IMR-90 (cell line): ENCODE results near the gene LYRM4. TPM values are rescaled to one million over a fixed set of nuclear protein-coding genes. Genes with fewer than 3 reads are reported as not detected.

Source experiments
- ATAC-seq: fragments of 200-7000 bp; cut with Tn5 transposase; 2 replicates; pipeline ENCODE4 v1.9.1; 2020; ENCODE audit warnings: low read depth, mild to moderate bottlenecking, moderate library complexity
- BruUV-seq: library from RNA; stranded (reverse); fragments of 400-500 nt; replicated peaks from 2 replicates; lab custom pipeline; 2021; lab: Mats Ljungman, UMichigan
- CTCF ChIA-PET: fragments of 300-600 bp; formaldehyde crosslinking; extraction: SDS; loops from one replicate; lab custom pipeline; 2021; ENCODE audit warnings: antibody characterized with exemption; lab: Yijun Ruan, JAX
- POLR2A ChIA-PET: fragments of 300-600 bp; sonication (Branson Sonifier 250); formaldehyde crosslinking; loops from one replicate; lab custom pipeline; 2022; ENCODE audit warnings: antibody characterized with exemption; ENCODE audit not compliant: unreplicated experiment; lab: Charles Lee
- DNase-seq: peaks from one replicate; pipeline ENCODE4 v3.0.0; 2013
- H2AFZ ChIP-seq: replicated peaks from 2 replicates; pipeline ENCODE3; 2013; ENCODE audit warnings: low read length, mild to moderate bottlenecking; ENCODE audit not compliant: poor library complexity
- H2AK5ac ChIP-seq: 2 replicates; pipeline ENCODE4 v1.6.1; 2013; ENCODE audit warnings: low read depth, low read length, inconsistent platforms
- H2AK9ac ChIP-seq: replicated peaks from 2 replicates; pipeline ENCODE3; 2013; ENCODE audit warnings: mild to moderate bottlenecking, low read depth, low read length, moderate library complexity; ENCODE audit not compliant: poor library complexity
- H2BK120ac ChIP-seq: 2 replicates; pipeline ENCODE4 v1.6.1; 2013; ENCODE audit warnings: low read depth, low read length, inconsistent platforms
- H2BK15ac ChIP-seq: 3 replicates; pipeline ENCODE4 v1.6.1; 2013; ENCODE audit warnings: low read depth, low read length, inconsistent platforms
- H2BK20ac ChIP-seq: 2 replicates; pipeline ENCODE4 v1.6.1; 2013; ENCODE audit warnings: low read depth, mild to moderate bottlenecking, inconsistent platforms, low read length, moderate library complexity
- H2BK5ac ChIP-seq: 2 replicates; pipeline ENCODE4 v1.6.1; 2013; ENCODE audit warnings: mild to moderate bottlenecking, low read depth, low read length, inconsistent platforms; ENCODE audit not compliant: poor library complexity, severe bottlenecking
- H3K14ac ChIP-seq: replicated peaks from 2 replicates; pipeline ENCODE4 v1.6.1; 2013; ENCODE audit warnings: low read depth, low read length, inconsistent platforms
- H3K18ac ChIP-seq: 2 replicates; pipeline ENCODE4 v1.6.1; 2013; ENCODE audit warnings: low read depth, low read length, control low read depth
- H3K23ac ChIP-seq: 2 replicates; pipeline ENCODE4 v1.6.1; 2013; ENCODE audit warnings: low read depth, low read length, inconsistent platforms
- H3K27ac ChIP-seq: 2 replicates; pipeline ENCODE4 v1.5.1; 2013; ENCODE audit warnings: mild to moderate bottlenecking, control low read depth, low read length; ENCODE audit not compliant: insufficient read depth
- H3K27me3 ChIP-seq: 2 replicates; pipeline ENCODE4 v1.6.1; 2013; ENCODE audit warnings: low read length; ENCODE audit not compliant: control insufficient read depth, insufficient read depth
- H3K36me3 ChIP-seq: 2 replicates; pipeline ENCODE4 v1.6.1; 2013; ENCODE audit warnings: low read length, mixed read lengths; ENCODE audit not compliant: control insufficient read depth, insufficient read depth
- H3K4ac ChIP-seq: 2 replicates; pipeline ENCODE4 v1.6.1; 2013; ENCODE audit warnings: low read depth, low read length, inconsistent platforms
- H3K4me1 ChIP-seq: 2 replicates; pipeline ENCODE4 v1.6.1; 2013; ENCODE audit warnings: low read length, mixed read lengths; ENCODE audit not compliant: control insufficient read depth, insufficient read depth
- H3K4me2 ChIP-seq: 2 replicates; pipeline ENCODE4 v1.6.1; 2013; ENCODE audit warnings: low read depth, mild to moderate bottlenecking, control low read depth, low read length, moderate library complexity
- H3K4me3 ChIP-seq: 2 replicates; pipeline ENCODE4 v1.5.1; 2013; ENCODE audit warnings: low read depth, mild to moderate bottlenecking, control low read depth, low read length, moderate library complexity; ENCODE audit not compliant: insufficient read depth
- H3K56ac ChIP-seq: 2 replicates; pipeline ENCODE4 v1.6.1; 2013; ENCODE audit warnings: low read length, inconsistent platforms; ENCODE audit not compliant: insufficient read depth; ENCODE audit errors: extremely low read depth
- H3K79me1 ChIP-seq, 2 experiments: 2 replicates each; pipeline ENCODE4 v1.6.1; 2013; ENCODE audit warnings: low read length in 2 of 2, inconsistent platforms in 1 of 2, low read depth in 1 of 2
- H3K9ac ChIP-seq: 2 replicates; pipeline ENCODE4 v1.6.1; 2013; ENCODE audit warnings: low read depth, low read length, control low read depth
- H3K9me1 ChIP-seq: 2 replicates; pipeline ENCODE4 v1.6.1; 2013; ENCODE audit warnings: low read length, inconsistent platforms; ENCODE audit not compliant: insufficient read depth
- H3K9me3 ChIP-seq: 2 replicates; pipeline ENCODE4 v1.6.1; 2013; ENCODE audit warnings: low read length; ENCODE audit not compliant: control insufficient read depth, insufficient read depth
- H4K20me1 ChIP-seq: 2 replicates; pipeline ENCODE4 v1.6.1; 2013; ENCODE audit warnings: low read length, inconsistent platforms; ENCODE audit not compliant: insufficient read depth
- H4K5ac ChIP-seq: 2 replicates; pipeline ENCODE4 v1.6.1; 2013; ENCODE audit warnings: mild to moderate bottlenecking, low read depth, low read length, control low read depth
- H4K8ac ChIP-seq, 2 experiments: 2 replicates each; pipeline ENCODE4 v1.6.1; 2013; ENCODE audit warnings: low read depth in 2 of 2, low read length in 2 of 2, control low read depth in 1 of 2, inconsistent platforms in 1 of 2
- H4K91ac ChIP-seq: 2 replicates; pipeline ENCODE4 v1.6.1; 2013; ENCODE audit warnings: low read depth, low read length, inconsistent platforms; ENCODE audit not compliant: insufficient read depth
- BHLHE40 ChIP-seq: fragments of 150-350 bp; IDR thresholded peaks from 2 replicates; pipeline ENCODE4 v1.6.1; 2016; ENCODE audit warnings: mild to moderate bottlenecking, low read depth, low read length
- FOS ChIP-seq: fragments of 150-350 bp; IDR thresholded peaks from 2 replicates; pipeline ENCODE4 v1.6.1; 2016; ENCODE audit warnings: low read depth, low read length
- MAFK ChIP-seq: IDR thresholded peaks from 2 replicates; pipeline ENCODE4 v1.6.1; 2012; ENCODE audit warnings: low read depth, low read length, improper control_type of control experiment
- MAZ ChIP-seq: IDR thresholded peaks from 2 replicates; pipeline ENCODE4 v1.6.1; 2012; ENCODE audit warnings: low read depth, mild to moderate bottlenecking, low read length, improper control_type of control experiment, moderate library complexity, borderline replicate concordance
- NFE2L2 ChIP-seq: fragments of 150-350 bp; IDR thresholded peaks from 2 replicates; pipeline ENCODE4 v1.6.1; 2016; ENCODE audit warnings: low read depth, mild to moderate bottlenecking, low read length
- POLR2A ChIP-seq: IDR thresholded peaks from 2 replicates; pipeline ENCODE4 v1.6.1; 2012; ENCODE audit warnings: mild to moderate bottlenecking, low read depth, low read length
- RCOR1 ChIP-seq: IDR thresholded peaks from 2 replicates; pipeline ENCODE4 v1.6.1; 2012; ENCODE audit warnings: mild to moderate bottlenecking, low read length, improper control_type of control experiment; ENCODE audit not compliant: insufficient replicate concordance
- SMC3 ChIP-seq: fragments of 150-350 bp; IDR thresholded peaks from 2 replicates; pipeline ENCODE4 v1.6.1; 2016; ENCODE audit warnings: low read depth, mild to moderate bottlenecking, antibody characterized with exemption, low read length, moderate library complexity
- WGBS, 2 experiments: methylation state at CpG; one replicate each; pipeline versions ENCODE4 v1.1.5 to v1.1.7; 2013; ENCODE audit warnings: missing lambda C conversion rate in 2 of 2; ENCODE audit not compliant: insufficient read length in 1 of 2; ENCODE audit errors: extremely low coverage in 2 of 2; 5-methylcytosine and 5-hydroxymethylcytosine counted together
- dilution Hi-C: fragments of 300-500 bp; cut with HindIII; formaldehyde crosslinking; loops from one replicate; pipeline ENCODE4 v1.14.3; 2018; ENCODE audit warnings: low sequenced_read_pairs; ENCODE audit not compliant: unreplicated experiment
- in situ Hi-C: fragments of 300-500 bp; cut with MboI; formaldehyde crosslinking; loops from 3 replicates; pipeline ENCODE4 v1.14.3; 2019; ENCODE audit warnings: low sequenced_read_pairs, inconsistent platforms, mixed read lengths
- intact Hi-C: fragments of 100-400 bp; cut with micrococcal nuclease; formaldehyde crosslinking; loops from 2 replicates; pipeline ENCODE4 v1.10.0; 2022
- polyA plus RNA-seq, 3 experiments: library from polyadenylated mRNA; depleted of rRNA; stranded (reverse); fragments of >200 nt; gene quantifications; 2 replicates each; pipeline ENCODE4 v1.2.3, GENCODE V29; 2012; ENCODE audit warnings: low replicate concordance in 1 of 3
- total RNA-seq: library from RNA; depleted of rRNA; stranded (reverse); fragments of >200 nt; gene quantifications from 2 replicates; pipeline ENCODE4 v1.2.3, GENCODE V29; 2012
- TF ChIP-seq, protein P1 (sequence below): fragments of 150-350 bp; IDR thresholded peaks from 2 replicates; pipeline ENCODE4 v1.6.1; 2017; ENCODE audit warnings: mild to moderate bottlenecking, antibody characterized with exemption, low read length, low read depth
- TF ChIP-seq, protein P2 (sequence below): conservative IDR thresholded peaks from 2 replicates; pipeline ENCODE4 v1.5.1; 2012; ENCODE audit warnings: mild to moderate bottlenecking, low read depth, low read length, improper control_type of control experiment

Gene LYRM4
- total and polyA plus RNA-seq, 2 of the 4 experiments (the other 2 are of a cell fraction), result 11.5 to 26.6 TPM

DNA sequence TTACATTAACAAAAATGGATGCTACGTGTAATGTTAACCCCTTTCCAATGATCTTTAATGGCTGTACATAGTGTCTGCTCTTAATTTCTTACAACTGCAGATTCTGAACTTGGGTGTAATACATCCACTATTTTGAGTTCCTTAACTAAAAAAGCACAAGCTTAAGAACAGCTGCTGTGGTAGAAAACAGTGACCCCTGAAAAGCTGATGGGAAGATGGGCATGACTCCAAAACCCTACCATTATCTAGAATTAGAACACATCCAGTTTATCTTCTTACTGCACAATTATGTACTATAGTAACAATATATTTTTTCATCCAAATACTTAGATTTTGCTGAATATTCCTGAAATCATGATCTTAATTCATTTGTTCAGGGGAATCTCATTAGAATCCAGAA lies 49.3 kb downstream of the LYRM4 start:
- H3K27me3 ChIP-seq, result no peaks in the 10 kb centered on the region
- no peak overlapping the region for H3K27ac ChIP-seq
- no peak overlapping the region for H3K4me2 ChIP-seq
- no peak overlapping the region for H3K4me3 ChIP-seq
- ATAC-seq (no peak), DNase-seq (no peak)
- no peak overlapping the region for H3K18ac ChIP-seq
- ChIA-PET POLR2A (no interaction called here), CTCF (no interaction called here)
- H2AFZ ChIP-seq, result no peak overlapping the region
- H3K23ac ChIP-seq, result no peak overlapping the region
- H3K36me3 ChIP-seq, result 0 out of 2 replicates have a peak, but pooled peaks cover 2% of the 10 kb centered on the region
- H2AK5ac ChIP-seq, result no peak overlapping the region
- intact Hi-C loops (no loop called here), dilution Hi-C loops (no loop called here), in situ Hi-C loops (loop anchor here (25.0 kb wide), 1 partner anchor 1326 kb away; no protein-coding TSS in a partner anchor)
- no peak overlapping the region for H4K8ac ChIP-seq
- peaks cover 13% of the 10 kb centered on the region for H3K4me1 ChIP-seq
- WGBS, 2 experiments, result no CpG with 5 or more reads among the region's 1 CpG
- H3K79me1 ChIP-seq, result peaks cover 0 to 7% of the 10 kb centered on the region in 2 experiments; a peak in 1 of 4 replicates
- TF ChIP-seq BHLHE40 (no peak), POLR2A (no peak), RCOR1 (no peak), NFE2L2 (no peak), MAFK (no peak), SMC3 (no peak), FOS (no peak), MAZ (no peak)
- TF ChIP-seq, protein P1, sequence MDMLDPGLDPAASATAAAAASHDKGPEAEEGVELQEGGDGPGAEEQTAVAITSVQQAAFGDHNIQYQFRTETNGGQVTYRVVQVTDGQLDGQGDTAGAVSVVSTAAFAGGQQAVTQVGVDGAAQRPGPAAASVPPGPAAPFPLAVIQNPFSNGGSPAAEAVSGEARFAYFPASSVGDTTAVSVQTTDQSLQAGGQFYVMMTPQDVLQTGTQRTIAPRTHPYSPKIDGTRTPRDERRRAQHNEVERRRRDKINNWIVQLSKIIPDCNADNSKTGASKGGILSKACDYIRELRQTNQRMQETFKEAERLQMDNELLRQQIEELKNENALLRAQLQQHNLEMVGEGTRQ, result no peak
- TF ChIP-seq, protein P2, sequence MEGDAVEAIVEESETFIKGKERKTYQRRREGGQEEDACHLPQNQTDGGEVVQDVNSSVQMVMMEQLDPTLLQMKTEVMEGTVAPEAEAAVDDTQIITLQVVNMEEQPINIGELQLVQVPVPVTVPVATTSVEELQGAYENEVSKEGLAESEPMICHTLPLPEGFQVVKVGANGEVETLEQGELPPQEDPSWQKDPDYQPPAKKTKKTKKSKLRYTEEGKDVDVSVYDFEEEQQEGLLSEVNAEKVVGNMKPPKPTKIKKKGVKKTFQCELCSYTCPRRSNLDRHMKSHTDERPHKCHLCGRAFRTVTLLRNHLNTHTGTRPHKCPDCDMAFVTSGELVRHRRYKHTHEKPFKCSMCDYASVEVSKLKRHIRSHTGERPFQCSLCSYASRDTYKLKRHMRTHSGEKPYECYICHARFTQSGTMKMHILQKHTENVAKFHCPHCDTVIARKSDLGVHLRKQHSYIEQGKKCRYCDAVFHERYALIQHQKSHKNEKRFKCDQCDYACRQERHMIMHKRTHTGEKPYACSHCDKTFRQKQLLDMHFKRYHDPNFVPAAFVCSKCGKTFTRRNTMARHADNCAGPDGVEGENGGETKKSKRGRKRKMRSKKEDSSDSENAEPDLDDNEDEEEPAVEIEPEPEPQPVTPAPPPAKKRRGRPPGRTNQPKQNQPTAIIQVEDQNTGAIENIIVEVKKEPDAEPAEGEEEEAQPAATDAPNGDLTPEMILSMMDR, result no peak
- H2BK5ac ChIP-seq, result no peak overlapping the region
- no peak overlapping the region for H2AK9ac ChIP-seq
- no peaks in the 10 kb centered on the region for H4K20me1 ChIP-seq
- no peak overlapping the region for H3K14ac ChIP-seq
- no peak overlapping the region for H4K5ac ChIP-seq
- H3K9me1 ChIP-seq, result peaks cover 21% of the 10 kb centered on the region
- H3K9me3 ChIP-seq, result no peaks in the 10 kb centered on the region
- H4K91ac ChIP-seq, result no peak overlapping the region
- no peak overlapping the region for H2BK15ac ChIP-seq
- no peak overlapping the region for H3K9ac ChIP-seq
- H3K56ac ChIP-seq, result no peak overlapping the region
- no peak overlapping the region for H3K4ac ChIP-seq
- H2BK20ac ChIP-seq, result no peak overlapping the region
- H2BK120ac ChIP-seq, result no peak overlapping the region
- no TSS peak for BruUV-seq
